Karpas-422 (cell line): Measurements from ENCODE around the gene PLAC1. TPM values are rescaled to one million over a fixed set of nuclear protein-coding genes. Genes with fewer than 3 reads are reported as not detected.

Source experiments
- DNase-seq: peaks from one replicate; pipeline ENCODE4 v3.0.0-alpha.2; 2015
- H2AFZ ChIP-seq: fragments of 200-600 bp; sonication (generic); 2 replicates; pipeline ENCODE4 v1.6.1; 2014; ENCODE audit warnings: antibody characterized with exemption, low read length, mixed read lengths
- H3K27ac ChIP-seq: fragments of 200-600 bp; sonication (generic); 2 replicates; pipeline ENCODE4 v1.5.1; 2014; ENCODE audit warnings: mild to moderate bottlenecking, low read length, moderate library complexity
- H3K27me3 ChIP-seq: fragments of 200-600 bp; sonication (generic); 2 replicates; pipeline ENCODE4 v1.6.1; 2014; ENCODE audit warnings: low read length, mixed read lengths
- H3K36me3 ChIP-seq: fragments of 200-600 bp; sonication (generic); 2 replicates; pipeline ENCODE4 v1.6.1; 2014; ENCODE audit warnings: low read length, mixed read lengths; ENCODE audit not compliant: insufficient read depth
- H3K4me1 ChIP-seq: fragments of 200-600 bp; sonication (generic); 2 replicates; pipeline ENCODE4 v1.6.1; 2014; ENCODE audit warnings: mild to moderate bottlenecking, low read length, mixed read lengths
- H3K4me2 ChIP-seq: fragments of 200-600 bp; sonication (generic); 2 replicates; pipeline ENCODE4 v1.6.1; 2014; ENCODE audit warnings: low read length, low read depth, mild to moderate bottlenecking; ENCODE audit not compliant: poor library complexity, severe bottlenecking
- H3K4me3 ChIP-seq: fragments of 200-600 bp; sonication (generic); 2 replicates; pipeline ENCODE4 v1.5.1; 2014; ENCODE audit warnings: mild to moderate bottlenecking, antibody characterized with exemption, low read length, mixed read lengths
- H3K79me2 ChIP-seq: fragments of 200-600 bp; sonication (generic); 2 replicates; pipeline ENCODE4 v1.6.1; 2014; ENCODE audit warnings: mild to moderate bottlenecking, low read length, mixed read lengths
- H3K9ac ChIP-seq: fragments of 200-600 bp; sonication (generic); 2 replicates; pipeline ENCODE4 v1.6.0; 2014; ENCODE audit warnings: low read length
- H3K9me2 ChIP-seq: fragments of 200-600 bp; sonication (generic), shearing (Covaris generic); replicated peaks from 2 replicates; pipeline ENCODE4 v1.6.0; 2014; ENCODE audit warnings: mild to moderate bottlenecking, low read length, moderate library complexity; ENCODE audit not compliant: insufficient read depth
- H3K9me3 ChIP-seq: fragments of 300-700, 200-600 bp; sonication (generic); 2 replicates; pipeline ENCODE4 v1.6.1; 2014; ENCODE audit warnings: low read length, mixed read lengths
- H4K20me1 ChIP-seq: fragments of 200-600 bp; sonication (generic); 2 replicates; pipeline ENCODE4 v1.6.1; 2014; ENCODE audit warnings: mild to moderate bottlenecking, antibody characterized with exemption, low read length, low read depth; ENCODE audit not compliant: insufficient read depth
- total RNA-seq: library from RNA; depleted of rRNA; stranded (reverse); fragments of >200 nt; shearing (Covaris generic); gene quantifications from 2 replicates; pipeline ENCODE4 v1.2.3, GENCODE V29; 2014; ENCODE audit warnings: low replicate concordance

Gene PLAC1
- total RNA-seq, 1 experiment from 2014 or later, result not detected

- Histone ChIP-seq H4K20me1 (no peaks in the 10 kb centered on the region), H2AFZ (no peak overlapping the region), H3K4me2 (no peak overlapping the region), H3K27ac (no peak overlapping the region), H3K27me3 (no peaks in the 10 kb centered on the region), H3K79me2 (no peaks in the 10 kb centered on the region), H3K9me2 (no peaks in the 10 kb centered on the region), H3K4me3 (no peak overlapping the region), H3K9me3 (no peaks in the 10 kb centered on the region), H3K9ac (no peak overlapping the region), H3K36me3 (no peaks in the 10 kb centered on the region), H3K4me1 (no peaks in the 10 kb centered on the region)
- DNase-seq, result no peak
Observed at GRCh38 chrX:134601240-134601765, 57.0 kb downstream of the PLAC1 start.

GRCh38 chrX:134600714-134601113, 57.6 kb downstream of the PLAC1 start:
- no peaks in the 10 kb centered on the region for H4K20me1 ChIP-seq
- no peaks in the 10 kb centered on the region; the same call in 1 of the 2 replicates for H3K27me3 ChIP-seq
- H3K4me3 ChIP-seq, result no peak overlapping the region
- no peaks in the 10 kb centered on the region for H3K9me2 ChIP-seq
- H3K79me2 ChIP-seq, result no peaks in the 10 kb centered on the region
- H3K4me2 ChIP-seq, result no peak overlapping the region
- H3K9me3 ChIP-seq, result no peaks in the 10 kb centered on the region
- DNase-seq, result no peak
- no peak overlapping the region for H3K27ac ChIP-seq
- no peak overlapping the region for H3K9ac ChIP-seq
- H3K36me3 ChIP-seq, result no peaks in the 10 kb centered on the region
- H3K4me1 ChIP-seq, result no peaks in the 10 kb centered on the region
- no peak overlapping the region for H2AFZ ChIP-seq

GRCh38 chrX:134599184-134599914, 58.9 kb downstream of the PLAC1 start:
- no peaks in the 10 kb centered on the region for H3K9me3 ChIP-seq
- no peaks in the 10 kb centered on the region for H3K9me2 ChIP-seq
- no peak overlapping the region for H3K4me3 ChIP-seq
- H4K20me1 ChIP-seq, result no peaks in the 10 kb centered on the region
- H3K9ac ChIP-seq, result no peak overlapping the region
- DNase-seq, result no peak
- no peaks in the 10 kb centered on the region for H3K79me2 ChIP-seq
- no peak overlapping the region for H2AFZ ChIP-seq
- no peaks in the 10 kb centered on the region; the same call in 1 of the 2 replicates for H3K27me3 ChIP-seq
- no peak overlapping the region for H3K4me2 ChIP-seq
- H3K36me3 ChIP-seq, result no peaks in the 10 kb centered on the region
- H3K27ac ChIP-seq, result no peak overlapping the region
- H3K4me1 ChIP-seq, result no peaks in the 10 kb centered on the region

GRCh38 chrX:134592303-134592702, 66.0 kb downstream of the PLAC1 start:
- H3K4me2 ChIP-seq, result no peak overlapping the region
- no peaks in the 10 kb centered on the region for H3K79me2 ChIP-seq
- no peaks in the 10 kb centered on the region for H3K9me2 ChIP-seq
- H4K20me1 ChIP-seq, result no peaks in the 10 kb centered on the region
- no peak overlapping the region for H3K4me3 ChIP-seq
- H3K9me3 ChIP-seq, result no peaks in the 10 kb centered on the region
- no peaks in the 10 kb centered on the region; the same call in 1 of the 2 replicates for H3K27me3 ChIP-seq
- no peaks in the 10 kb centered on the region for H3K4me1 ChIP-seq
- no peak overlapping the region for H3K27ac ChIP-seq
- H3K36me3 ChIP-seq, result no peaks in the 10 kb centered on the region
- no peak overlapping the region for H3K9ac ChIP-seq
- no peak for DNase-seq
- H2AFZ ChIP-seq, result no peak overlapping the region

GRCh38 chrX:134591502-134591901, 66.8 kb downstream of the PLAC1 start:
- Histone ChIP-seq H2AFZ (no peak overlapping the region), H3K9me3 (no peaks in the 10 kb centered on the region), H3K4me2 (no peak overlapping the region), H3K9me2 (no peaks in the 10 kb centered on the region), H3K9ac (no peak overlapping the region), H3K36me3 (no peaks in the 10 kb centered on the region), H3K79me2 (no peaks in the 10 kb centered on the region), H3K4me3 (no peak overlapping the region), H3K27ac (no peak overlapping the region), H3K27me3 (no peaks in the 10 kb centered on the region; the same call in 1 of the 2 replicates), H3K4me1 (no peaks in the 10 kb centered on the region), H4K20me1 (no peaks in the 10 kb centered on the region)
- DNase-seq, result no peak

- Histone ChIP-seq H4K20me1 (no peaks in the 10 kb centered on the region), H3K4me1 (no peaks in the 10 kb centered on the region), H3K4me2 (no peak overlapping the region), H3K9me3 (no peaks in the 10 kb centered on the region), H3K79me2 (no peaks in the 10 kb centered on the region), H3K9ac (no peak overlapping the region), H3K9me2 (no peaks in the 10 kb centered on the region), H2AFZ (no peak overlapping the region), H3K27me3 (no peaks in the 10 kb centered on the region), H3K27ac (no peak overlapping the region), H3K36me3 (no peaks in the 10 kb centered on the region), H3K4me3 (no peak overlapping the region)
- no peak for DNase-seq
Observed at GRCh38 chrX:134588806-134589205, 69.5 kb downstream of the PLAC1 start.

- Histone ChIP-seq H3K9me2 (no peaks in the 10 kb centered on the region), H4K20me1 (no peaks in the 10 kb centered on the region), H3K36me3 (no peaks in the 10 kb centered on the region), H3K79me2 (no peaks in the 10 kb centered on the region), H3K27me3 (no peaks in the 10 kb centered on the region), H3K4me3 (no peak overlapping the region), H3K9me3 (no peaks in the 10 kb centered on the region), H3K27ac (no peak overlapping the region), H3K4me1 (no peaks in the 10 kb centered on the region), H3K9ac (no peak overlapping the region), H2AFZ (no peak overlapping the region), H3K4me2 (no peak overlapping the region)
- DNase-seq, result no peak
Observed at GRCh38 chrX:134580907-134581306, 77.4 kb downstream of the PLAC1 start.

GRCh38 chrX:134573683-134574035, 84.6 kb downstream of the PLAC1 start:
- Histone ChIP-seq H3K4me2 (no peak overlapping the region), H3K9me3 (no peaks in the 10 kb centered on the region)

More at GRCh38 chrX:134573683-134574035, 84.6 kb downstream of the PLAC1 start:
- Histone ChIP-seq H3K4me1 (no peaks in the 10 kb centered on the region), H3K79me2 (no peaks in the 10 kb centered on the region), H3K36me3 (no peaks in the 10 kb centered on the region), H3K27ac (no peak overlapping the region), H3K9me2 (no peaks in the 10 kb centered on the region), H3K4me3 (no peak overlapping the region), H3K27me3 (no peaks in the 10 kb centered on the region), H2AFZ (no peak overlapping the region), H3K9ac (no peak overlapping the region), H4K20me1 (no peaks in the 10 kb centered on the region)
- DNase-seq, result no peak
